Superior temporal gyrus (tissue), 1 donor: ENCODE data around the gene PAGE4.

Experiments
- DNase-seq: peaks from one replicate; pipeline ENCODE4 v3.0.0-alpha.2; 2016; ENCODE audit errors: extremely low spot score

The PAGE4 gene

GRCh38 chrX:49868739-49869138, 39.6 kb downstream of the PAGE4 start:
- DNase-seq: no peak

GRCh38 chrX:49876750-49877149, 47.6 kb downstream of the PAGE4 start:
- peak; percentile 75 for DNase-seq

GRCh38 chrX:49877397-49878101, 48.4 kb downstream of the PAGE4 start:
- no peak for DNase-seq

GRCh38 chrX:49878128-49878833, 49.2 kb downstream of the PAGE4 start:
- DNase-seq: no peak

- peak; percentile 76 for DNase-seq
Measured at GRCh38 chrX:49878834-49879655, 49.9 kb downstream of the PAGE4 start, which contains the start of gene USP27X. Gene USP27X, plus strand, starts transcription at chrX:49879484. Its CDS starts 824 bp downstream, at chrX:49880308.

GRCh38 chrX:49879656-49880277, 50.7 kb downstream of the PAGE4 start:
- DNase-seq: no peak

GRCh38 chrX:49880668-49881067, 51.6 kb downstream of the PAGE4 start:
- DNase-seq: no peak
